ENCODE data around the gene RASAL2. TPM values are rescaled to one million over a fixed set of nuclear protein-coding genes. Genes with fewer than 3 reads are reported as not detected.

Gene RASAL2
- total and polyA plus RNA-seq, 9 of the 15 experiments (the other 6 are each of a cell fraction or from before 2014, with no cell fraction given), result 0.13 to 1.0 (median 0.62) TPM

- TF ChIP-seq TCF7 (IDR thresholded peaks at IDR 0.05; ENCODE audit: borderline replicate concordance), result no peak
- TF ChIP-seq ZBTB40 (IDR thresholded peaks at IDR 0.05), result no peak
- no peak for TF ChIP-seq ZBTB40 (CRISPR knock-in tag; IDR thresholded peaks at IDR 0.05)
- no peak for TF ChIP-seq TFAM (CRISPR knock-in tag; conservative IDR thresholded peaks at IDR 0.05)
- no peak for TF ChIP-seq ZNF668 (CRISPR knock-in tag; IDR thresholded peaks at IDR 0.05)
Observed at GRCh38 chr1:178118524-178118923, 24.6 kb downstream of the RASAL2 start (continued).

Measured in K562 (cell line).